ENCODE measurements around the gene CYP19A1.

- TF ChIP-seq FOXM1 (IDR thresholded peaks at IDR 0.05; ENCODE audit: low read depth), result no peak
- no peak for TF ChIP-seq EZH2phosphoT487 (IDR thresholded peaks at IDR 0.05; ENCODE audit: borderline replicate concordance, low read depth)
- TF ChIP-seq MEF2A (IDR thresholded peaks at IDR 0.05; ENCODE audit: borderline replicate concordance, low read depth), result no peak
- TF ChIP-seq CTCF (IDR thresholded peaks at IDR 0.05), result no peak
- no peak for TF ChIP-seq USF2 (IDR thresholded peaks at IDR 0.05; ENCODE audit: borderline replicate concordance, low read depth, low read length)
- no peak for TF ChIP-seq POLR2AphosphoS5 (IDR thresholded peaks at IDR 0.05; ENCODE audit: low read depth, low read length)
- no peak for TF ChIP-seq MAX (IDR thresholded peaks at IDR 0.05; ENCODE audit: low read depth)
- no peak for TF ChIP-seq RAD21 (IDR thresholded peaks at IDR 0.05; ENCODE audit: low read length)
- TF ChIP-seq USF1 (IDR thresholded peaks at IDR 0.05; ENCODE audit: borderline replicate concordance, low read depth), result no peak
- no peak for TF ChIP-seq GABPA (IDR thresholded peaks at IDR 0.05; ENCODE audit: low read depth)
- no peak for TF ChIP-seq TCF12 (IDR thresholded peaks at IDR 0.05)
- TF ChIP-seq EP300 (IDR thresholded peaks at IDR 0.05; ENCODE audit: borderline replicate concordance in 1 of 2, low read depth in 1 of 2, low read length in 1 of 2), result no peak
Measured at GRCh38 chr15:51190424-51191068, 147.8 kb downstream of the CYP19A1 start.

All from SK-N-SH (cell line).